Measurements from ENCODE around the gene PIK3C2G. TPM values are rescaled to one million over a fixed set of nuclear protein-coding genes. Genes with fewer than 3 reads are reported as not detected.

The PIK3C2G gene
- total and polyA plus RNA-seq, 3 donors from 2014 or later = 0.55 to 1.1 (median 0.62) TPM

DNA sequence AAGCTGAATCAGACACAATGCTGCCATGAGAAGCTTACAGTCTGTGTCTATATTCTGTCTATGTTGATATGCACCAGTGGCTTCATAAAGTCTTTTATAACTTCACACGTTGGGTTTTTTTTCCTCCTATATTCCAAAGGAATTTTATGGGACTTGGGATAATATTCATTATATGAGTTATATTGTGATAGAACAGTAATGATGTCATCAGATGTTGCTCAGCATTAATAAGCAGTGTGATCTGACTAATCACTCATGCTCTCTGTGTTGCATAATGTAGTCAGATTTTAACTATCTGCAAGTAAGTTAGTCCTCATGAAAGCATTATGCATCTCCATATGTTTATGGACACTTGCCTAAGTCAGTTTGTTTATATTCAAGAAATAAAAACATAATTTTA, 316.9 kb downstream of the PIK3C2G start:
- no peak overlapping the region for H3K27ac ChIP-seq
- intact Hi-C loops (cut with DNase I; ENCODE audit: low total_unique reads) = no loop called here
- no peaks in the 10 kb centered on the region for H3K27me3 ChIP-seq
- no peaks in the 10 kb centered on the region for H3K36me3 ChIP-seq (ENCODE audit: low read depth, missing control alignments)
- WGBS, 2 donors = 83 to 88% methylated on average over 1 of the region's 1 CpG
- DNase-seq = no peak
- no peak overlapping the region for H3K4me3 ChIP-seq
- TF ChIP-seq, protein P1, sequence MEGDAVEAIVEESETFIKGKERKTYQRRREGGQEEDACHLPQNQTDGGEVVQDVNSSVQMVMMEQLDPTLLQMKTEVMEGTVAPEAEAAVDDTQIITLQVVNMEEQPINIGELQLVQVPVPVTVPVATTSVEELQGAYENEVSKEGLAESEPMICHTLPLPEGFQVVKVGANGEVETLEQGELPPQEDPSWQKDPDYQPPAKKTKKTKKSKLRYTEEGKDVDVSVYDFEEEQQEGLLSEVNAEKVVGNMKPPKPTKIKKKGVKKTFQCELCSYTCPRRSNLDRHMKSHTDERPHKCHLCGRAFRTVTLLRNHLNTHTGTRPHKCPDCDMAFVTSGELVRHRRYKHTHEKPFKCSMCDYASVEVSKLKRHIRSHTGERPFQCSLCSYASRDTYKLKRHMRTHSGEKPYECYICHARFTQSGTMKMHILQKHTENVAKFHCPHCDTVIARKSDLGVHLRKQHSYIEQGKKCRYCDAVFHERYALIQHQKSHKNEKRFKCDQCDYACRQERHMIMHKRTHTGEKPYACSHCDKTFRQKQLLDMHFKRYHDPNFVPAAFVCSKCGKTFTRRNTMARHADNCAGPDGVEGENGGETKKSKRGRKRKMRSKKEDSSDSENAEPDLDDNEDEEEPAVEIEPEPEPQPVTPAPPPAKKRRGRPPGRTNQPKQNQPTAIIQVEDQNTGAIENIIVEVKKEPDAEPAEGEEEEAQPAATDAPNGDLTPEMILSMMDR (IDR thresholded peaks at IDR 0.05) = no peak
- TF ChIP-seq POLR2A (IDR thresholded peaks at IDR 0.05) = no peak
- H3K4me1 ChIP-seq = no peaks in the 10 kb centered on the region
- H3K9me3 ChIP-seq = no peaks in the 10 kb centered on the region

- H3K4me3 ChIP-seq = no peak overlapping the region
- H3K4me1 ChIP-seq = no peaks in the 10 kb centered on the region
- DNase-seq = no peak
- H3K27me3 ChIP-seq = no peaks in the 10 kb centered on the region
- intact Hi-C loops (cut with DNase I; ENCODE audit: low total_unique reads) = no loop called here
- no peaks in the 10 kb centered on the region for H3K9me3 ChIP-seq
- no peak overlapping the region for H3K27ac ChIP-seq
- WGBS, 2 donors = 66 to 72% methylated on average over 3 of the region's 3 CpGs
- H3K36me3 ChIP-seq (ENCODE audit: low read depth, missing control alignments) = no peaks in the 10 kb centered on the region
- TF ChIP-seq, protein P1 (IDR thresholded peaks at IDR 0.05) = no peak
- TF ChIP-seq POLR2A (IDR thresholded peaks at IDR 0.05) = no peak
Observed at GRCh38 chr12:18580291-18580690, 319.0 kb downstream of the PIK3C2G start.

DNA sequence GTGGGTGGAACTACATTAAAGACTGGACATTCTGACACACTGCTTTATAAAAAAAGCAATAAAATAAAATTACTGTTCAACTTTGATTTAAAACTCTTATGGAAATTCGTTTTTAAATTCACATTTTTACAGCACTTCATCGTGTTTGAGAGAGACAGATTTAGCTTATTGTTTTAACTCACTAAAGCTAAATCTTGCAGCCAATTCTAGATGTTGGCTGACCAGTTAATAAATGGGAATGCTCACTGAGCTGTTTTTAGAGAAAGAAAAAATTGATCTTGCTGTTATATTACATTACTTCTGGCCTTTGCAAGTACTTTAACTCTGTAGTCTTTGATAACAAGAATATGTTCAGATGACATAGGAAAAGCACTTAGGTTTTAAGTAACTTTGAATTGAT, 319.4 kb downstream of the PIK3C2G start:
- Histone ChIP-seq H3K4me1 (no peaks in the 10 kb centered on the region), H3K27me3 (no peaks in the 10 kb centered on the region), H3K27ac (no peak overlapping the region), H3K4me3 (no peak overlapping the region), H3K36me3 (ENCODE audit: low read depth, missing control alignments) (no peaks in the 10 kb centered on the region), H3K9me3 (no peaks in the 10 kb centered on the region)
- 37 to 65% methylated on average over 2 of the region's 2 CpGs for WGBS, 2 donors
- TF ChIP-seq, protein P1 (IDR thresholded peaks at IDR 0.05) = no peak
- no peak for TF ChIP-seq POLR2A (IDR thresholded peaks at IDR 0.05)
- intact Hi-C loops (cut with DNase I; ENCODE audit: low total_unique reads) = no loop called here
- no peak for DNase-seq

DNA sequence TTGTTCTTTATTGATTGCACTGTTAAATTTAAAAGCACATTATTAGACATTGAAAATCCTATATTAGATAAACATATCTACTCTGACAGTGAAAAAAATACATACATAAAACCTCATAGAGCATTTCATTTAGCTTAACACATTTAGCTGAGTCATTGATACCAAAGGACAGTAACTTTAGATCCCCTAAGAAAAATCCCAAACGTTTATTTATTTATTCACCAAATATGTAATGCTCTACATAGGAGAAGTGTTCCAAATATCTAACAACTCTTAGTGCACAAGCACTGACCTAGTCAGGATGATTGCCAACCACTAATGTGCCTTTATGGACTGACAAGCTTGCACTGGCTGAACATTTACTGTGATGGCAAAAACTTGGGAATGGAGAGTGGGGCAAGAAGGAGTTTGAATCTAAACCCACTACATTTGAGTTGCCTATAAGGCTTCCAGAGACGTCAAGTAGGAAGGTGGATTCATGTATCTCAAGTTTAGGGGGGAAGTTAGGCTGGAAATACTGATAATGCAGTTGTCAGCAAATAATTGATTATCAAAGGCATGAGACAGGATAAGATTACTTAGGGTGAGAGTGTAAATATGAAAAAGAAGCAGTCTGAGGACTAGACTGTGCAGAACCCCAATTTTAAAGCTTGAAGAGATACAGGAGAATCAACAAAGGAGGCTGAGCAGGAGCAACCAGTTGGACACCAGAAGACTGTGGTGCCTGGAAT, 320.1 kb downstream of the PIK3C2G start:
- Histone ChIP-seq H3K4me3 (no peak overlapping the region), H3K4me1 (no peaks in the 10 kb centered on the region), H3K27me3 (no peaks in the 10 kb centered on the region), H3K27ac (no peak overlapping the region), H3K9me3 (no peaks in the 10 kb centered on the region), H3K36me3 (ENCODE audit: low read depth, missing control alignments) (no peaks in the 10 kb centered on the region)
- DNase-seq = no peak
- 66 to 69% methylated on average over 2 of the region's 2 CpGs for WGBS, 2 donors
- intact Hi-C loops (cut with DNase I; ENCODE audit: low total_unique reads) = no loop called here
- no peak for TF ChIP-seq POLR2A (IDR thresholded peaks at IDR 0.05)
- TF ChIP-seq, protein P1 (IDR thresholded peaks at IDR 0.05) = no peak

DNA sequence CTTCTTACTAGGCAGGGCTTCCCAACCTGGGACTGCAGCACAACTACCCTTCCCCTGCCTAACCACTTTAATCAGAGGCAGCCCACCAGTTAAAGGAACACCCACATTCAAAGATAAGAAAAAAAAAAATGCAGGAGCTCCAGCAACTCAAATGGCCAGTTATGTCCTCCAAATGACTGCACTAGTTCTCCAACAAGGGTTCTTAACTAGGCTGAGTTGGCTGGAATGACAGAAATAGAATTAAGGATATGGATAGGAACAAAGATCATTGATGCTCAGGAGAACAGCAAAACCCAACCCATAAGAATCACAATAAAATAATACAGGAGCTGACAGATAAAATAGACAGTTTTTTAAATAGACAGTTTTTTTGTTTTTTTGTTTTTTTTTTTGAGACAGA, 322.3 kb downstream of the PIK3C2G start:
- Histone ChIP-seq H3K4me3 (no peak overlapping the region), H3K4me1 (no peaks in the 10 kb centered on the region), H3K36me3 (ENCODE audit: low read depth, missing control alignments) (no peaks in the 10 kb centered on the region), H3K27me3 (no peaks in the 10 kb centered on the region), H3K9me3 (no peaks in the 10 kb centered on the region), H3K27ac (no peak overlapping the region)
- no peak for TF ChIP-seq POLR2A (IDR thresholded peaks at IDR 0.05)
- intact Hi-C loops (cut with DNase I; ENCODE audit: low total_unique reads) = no loop called here
- DNase-seq = no peak

Measured in testis (tissue), 3 donors.